MCF 10A (cell line): Measurements from ENCODE around the gene REXO4. TPM values are rescaled to one million over a fixed set of nuclear protein-coding genes. Genes with fewer than 3 reads are reported as not detected.
A peak's percentile ranks its signal among the peaks of the same experiment; 100 is the strongest.
"Not testable (repeated sequence)": the region's sequence is repeated elsewhere in the genome, so short reads cannot be mapped to it uniquely, and the experiment has no call there.

ENCODE experiments used
- BruUV-seq: library from RNA; stranded (reverse); fragments of 400-500 nt; replicated peaks from 2 replicates; lab custom pipeline; 2021; lab: Mats Ljungman, UMichigan
- CTCF ChIA-PET: fragments of 300-600 bp; sonication (Branson Sonifier 250); formaldehyde crosslinking; extraction: SDS; loops from one replicate; lab custom pipeline; 2021; ENCODE audit warnings: antibody characterized with exemption, inconsistent platforms; lab: Yijun Ruan, JAX
- POLR2A ChIA-PET: fragments of 300-600, 350-650 bp; sonication (Branson Sonifier 250); formaldehyde crosslinking; extraction: SDS; loops from one replicate; lab custom pipeline; 2020; ENCODE audit warnings: antibody characterized with exemption, inconsistent platforms; lab: Yijun Ruan, JAX
- DNase-seq: peaks from one replicate; pipeline ENCODE4 v3.0.0-alpha.2; 2018; ENCODE audit not compliant: unreplicated experiment
- H3K27ac Mint-ChIP-seq: one replicate; pipeline ENCODE4 v1.8.0; 2022; ENCODE audit warnings: mild to moderate bottlenecking, low read depth, mixed read lengths; ENCODE audit not compliant: unreplicated experiment
- H3K27me3 Mint-ChIP-seq: one replicate; pipeline ENCODE4 v1.8.0; 2022; ENCODE audit warnings: mixed read lengths; ENCODE audit not compliant: insufficient read depth, unreplicated experiment
- H3K36me3 Mint-ChIP-seq: one replicate; pipeline ENCODE4 v1.8.0; 2022; ENCODE audit warnings: mild to moderate bottlenecking, moderate library complexity, mixed read lengths; ENCODE audit not compliant: insufficient read depth, unreplicated experiment
- H3K4me1 Mint-ChIP-seq: one replicate; pipeline ENCODE4 v1.8.0; 2022; ENCODE audit warnings: mixed read lengths; ENCODE audit not compliant: insufficient read depth, unreplicated experiment
- H3K4me3 Mint-ChIP-seq: one replicate; pipeline ENCODE4 v1.8.0; 2022; ENCODE audit warnings: mild to moderate bottlenecking, moderate library complexity, mixed read lengths; ENCODE audit not compliant: unreplicated experiment
- H3K9me3 Mint-ChIP-seq: one replicate; pipeline ENCODE4 v1.8.0; 2022; ENCODE audit warnings: mixed read lengths; ENCODE audit not compliant: unreplicated experiment
- intact Hi-C: fragments of 100-400 bp; cut with micrococcal nuclease; formaldehyde crosslinking; loops from 2 replicates; pipeline ENCODE4 v1.14.1; 2022
- total RNA-seq: library from RNA; stranded (reverse); gene quantifications from 2 replicates; pipeline ENCODE4 v1.2.3, GENCODE V29; 2022
- TF ChIP-seq, protein P1 (sequence below): fragments of 200-600 bp; IDR thresholded peaks from one replicate; pipeline ENCODE4 v1.8.0; 2022; ENCODE audit warnings: antibody characterized with exemption, mild to moderate bottlenecking; ENCODE audit not compliant: unreplicated experiment

REXO4 gene
- total RNA-seq, 1 experiment from 2014 or later = 38.1 TPM

- no TSS peak for BruUV-seq
- POLR2A ChIA-PET = no interaction called here
- no peak for DNase-seq
- intact Hi-C loops = no loop called here
- H3K36me3 Mint-ChIP-seq = no peaks in the 10 kb centered on the region
- no peaks in the 10 kb centered on the region for H3K9me3 Mint-ChIP-seq
- H3K4me1 Mint-ChIP-seq = no peaks in the 10 kb centered on the region
- H3K27ac Mint-ChIP-seq = no peak overlapping the region
- no peak overlapping the region for H3K4me3 Mint-ChIP-seq
- TF ChIP-seq, protein P1, sequence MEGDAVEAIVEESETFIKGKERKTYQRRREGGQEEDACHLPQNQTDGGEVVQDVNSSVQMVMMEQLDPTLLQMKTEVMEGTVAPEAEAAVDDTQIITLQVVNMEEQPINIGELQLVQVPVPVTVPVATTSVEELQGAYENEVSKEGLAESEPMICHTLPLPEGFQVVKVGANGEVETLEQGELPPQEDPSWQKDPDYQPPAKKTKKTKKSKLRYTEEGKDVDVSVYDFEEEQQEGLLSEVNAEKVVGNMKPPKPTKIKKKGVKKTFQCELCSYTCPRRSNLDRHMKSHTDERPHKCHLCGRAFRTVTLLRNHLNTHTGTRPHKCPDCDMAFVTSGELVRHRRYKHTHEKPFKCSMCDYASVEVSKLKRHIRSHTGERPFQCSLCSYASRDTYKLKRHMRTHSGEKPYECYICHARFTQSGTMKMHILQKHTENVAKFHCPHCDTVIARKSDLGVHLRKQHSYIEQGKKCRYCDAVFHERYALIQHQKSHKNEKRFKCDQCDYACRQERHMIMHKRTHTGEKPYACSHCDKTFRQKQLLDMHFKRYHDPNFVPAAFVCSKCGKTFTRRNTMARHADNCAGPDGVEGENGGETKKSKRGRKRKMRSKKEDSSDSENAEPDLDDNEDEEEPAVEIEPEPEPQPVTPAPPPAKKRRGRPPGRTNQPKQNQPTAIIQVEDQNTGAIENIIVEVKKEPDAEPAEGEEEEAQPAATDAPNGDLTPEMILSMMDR = no peak
- CTCF ChIA-PET = no interaction called here
- no peaks in the 10 kb centered on the region for H3K27me3 Mint-ChIP-seq
These were observed 37.3 kb upstream of the REXO4 start for GRCh38 chr9:133454943-133455673.

DNA sequence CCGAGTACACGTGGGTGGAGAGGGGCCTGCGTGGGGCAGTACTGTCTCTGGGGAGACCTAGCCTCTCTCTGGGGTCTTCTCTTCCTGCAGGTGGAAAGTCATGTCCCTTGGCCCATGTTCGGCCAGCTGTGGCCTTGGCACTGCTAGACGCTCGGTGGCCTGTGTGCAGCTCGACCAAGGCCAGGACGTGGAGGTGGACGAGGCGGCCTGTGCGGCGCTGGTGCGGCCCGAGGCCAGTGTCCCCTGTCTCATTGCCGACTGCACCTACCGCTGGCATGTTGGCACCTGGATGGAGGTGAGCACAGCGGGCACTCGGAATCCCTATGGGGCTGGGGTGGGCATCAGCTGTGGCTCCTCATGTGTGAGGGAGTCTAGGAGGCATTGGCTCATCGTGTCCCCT is 36.5 kb upstream of the REXO4 start:
- BruUV-seq = no TSS peak
- intact Hi-C loops = no loop called here
- Mint-ChIP-seq H3K27ac (no peak overlapping the region), H3K36me3 (no peaks in the 10 kb centered on the region), H3K4me1 (no peaks in the 10 kb centered on the region), H3K27me3 (no peaks in the 10 kb centered on the region), H3K9me3 (no peaks in the 10 kb centered on the region), H3K4me3 (no peak overlapping the region)
- no peak for DNase-seq
- ChIA-PET CTCF (interaction anchor here (1.3 kb wide), 1 partner anchor 10 kb away, joined by 3 read pairs; no protein-coding TSS in a partner anchor), POLR2A (no interaction called here)
- TF ChIP-seq, protein P1 = no peak

DNA sequence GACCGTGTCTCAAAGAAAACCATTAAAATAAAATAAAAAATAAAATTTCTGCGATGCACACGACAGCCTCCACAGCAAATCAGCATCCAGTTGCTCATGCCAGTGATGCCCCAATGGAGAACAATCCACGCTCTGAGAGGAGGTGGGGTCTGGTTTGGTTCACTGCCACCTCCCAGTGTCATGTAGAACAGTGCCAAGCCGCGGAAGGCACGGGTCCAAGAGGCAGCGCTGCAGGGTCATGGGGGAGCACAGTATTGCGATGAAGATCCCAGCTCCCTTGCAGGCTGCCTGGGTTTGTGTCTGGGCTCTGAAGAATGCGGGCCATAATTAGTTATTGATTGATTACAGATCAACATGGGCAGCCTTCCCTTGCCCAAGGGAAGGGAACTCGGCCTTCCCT is 35.8 kb upstream of the REXO4 start:
- ChIA-PET CTCF (interaction anchor here (0.7 to 1.3 kb wide), 2 partner anchors 9 to 411 kb away, joined by 3 to 4 read pairs; no protein-coding TSS in a partner anchor), POLR2A (no interaction called here)
- Mint-ChIP-seq H3K27me3 (no peaks in the 10 kb centered on the region), H3K36me3 (no peaks in the 10 kb centered on the region), H3K4me1 (no peaks in the 10 kb centered on the region), H3K4me3 (no peak overlapping the region), H3K27ac (no peak overlapping the region), H3K9me3 (no peaks in the 10 kb centered on the region)
- intact Hi-C loops = no loop called here
- no TSS peak for BruUV-seq
- TF ChIP-seq, protein P1 = no peak
- DNase-seq = peak; percentile 18

GRCh38 chr9:133452562-133452961 is 34.8 kb upstream of the REXO4 start:
- CTCF ChIA-PET = interaction anchor here (0.7 to 1.0 kb wide), 2 partner anchors 10 to 335 kb away, joined by 3 to 4 read pairs; no protein-coding TSS in a partner anchor
- H3K4me3 Mint-ChIP-seq = no peak overlapping the region
- POLR2A ChIA-PET = no interaction called here
- no peak for DNase-seq
- H3K4me1 Mint-ChIP-seq = no peaks in the 10 kb centered on the region
- intact Hi-C loops = no loop called here
- no TSS peak for BruUV-seq
- H3K27me3 Mint-ChIP-seq = no peaks in the 10 kb centered on the region
- H3K9me3 Mint-ChIP-seq = no peaks in the 10 kb centered on the region
- TF ChIP-seq, protein P1 = no peak
- no peak overlapping the region for H3K27ac Mint-ChIP-seq
- no peaks in the 10 kb centered on the region for H3K36me3 Mint-ChIP-seq

DNA sequence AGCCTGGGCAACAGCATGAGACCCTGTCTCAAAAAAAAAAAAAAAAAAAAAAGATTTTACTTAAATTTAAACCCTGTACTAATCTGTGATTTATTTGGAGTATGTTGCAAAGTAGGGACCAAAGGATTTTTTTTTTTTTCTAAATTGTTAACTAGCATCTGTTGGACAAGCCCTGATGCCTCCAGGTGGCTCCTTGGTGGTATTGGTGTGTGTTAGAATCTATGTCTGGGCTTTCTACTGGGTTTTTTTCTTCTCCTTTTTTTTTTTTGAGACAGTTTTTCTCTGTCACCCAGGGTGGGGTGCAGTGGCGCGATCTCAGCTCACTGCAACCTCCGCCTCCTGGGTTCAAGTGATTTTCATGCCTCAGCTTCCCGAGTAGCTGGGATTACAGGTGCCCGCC is 34.1 kb upstream of the REXO4 start:
- CTCF ChIA-PET = interaction anchor here (0.6 kb wide), 1 partner anchor 528 kb away, joined by 3 read pairs; no protein-coding TSS in a partner anchor
- POLR2A ChIA-PET, H3K36me3 Mint-ChIP-seq: not testable (repeated sequence)

More for the DNA sequence above, 34.1 kb upstream of the REXO4 start:
- H3K4me3 Mint-ChIP-seq, H3K27ac Mint-ChIP-seq, DNase-seq, intact Hi-C loops, H3K27me3 Mint-ChIP-seq, H3K4me1 Mint-ChIP-seq, H3K9me3 Mint-ChIP-seq, BruUV-seq: not testable (repeated sequence)
